Karpas-422 (cell line): ENCODE results near the gene LGALS9. TPM values are rescaled to one million over a fixed set of nuclear protein-coding genes. Genes with fewer than 3 reads are reported as not detected.

Experiments
- DNase-seq: peaks from one replicate; pipeline ENCODE4 v3.0.0-alpha.2; 2015
- H2AFZ ChIP-seq: fragments of 200-600 bp; sonication (generic); 2 replicates; pipeline ENCODE4 v1.6.1; 2014; ENCODE audit warnings: antibody characterized with exemption, low read length, mixed read lengths
- H3K27ac ChIP-seq: fragments of 200-600 bp; sonication (generic); 2 replicates; pipeline ENCODE4 v1.5.1; 2014; ENCODE audit warnings: mild to moderate bottlenecking, low read length, moderate library complexity
- H3K27me3 ChIP-seq: fragments of 200-600 bp; sonication (generic); 2 replicates; pipeline ENCODE4 v1.6.1; 2014; ENCODE audit warnings: low read length, mixed read lengths
- H3K36me3 ChIP-seq: fragments of 200-600 bp; sonication (generic); 2 replicates; pipeline ENCODE4 v1.6.1; 2014; ENCODE audit warnings: low read length, mixed read lengths; ENCODE audit not compliant: insufficient read depth
- H3K4me1 ChIP-seq: fragments of 200-600 bp; sonication (generic); 2 replicates; pipeline ENCODE4 v1.6.1; 2014; ENCODE audit warnings: mild to moderate bottlenecking, low read length, mixed read lengths
- H3K4me2 ChIP-seq: fragments of 200-600 bp; sonication (generic); 2 replicates; pipeline ENCODE4 v1.6.1; 2014; ENCODE audit warnings: low read length, low read depth, mild to moderate bottlenecking; ENCODE audit not compliant: poor library complexity, severe bottlenecking
- H3K4me3 ChIP-seq: fragments of 200-600 bp; sonication (generic); 2 replicates; pipeline ENCODE4 v1.5.1; 2014; ENCODE audit warnings: mild to moderate bottlenecking, antibody characterized with exemption, low read length, mixed read lengths
- H3K79me2 ChIP-seq: fragments of 200-600 bp; sonication (generic); 2 replicates; pipeline ENCODE4 v1.6.1; 2014; ENCODE audit warnings: mild to moderate bottlenecking, low read length, mixed read lengths
- H3K9ac ChIP-seq: fragments of 200-600 bp; sonication (generic); 2 replicates; pipeline ENCODE4 v1.6.0; 2014; ENCODE audit warnings: low read length
- H3K9me2 ChIP-seq: fragments of 200-600 bp; sonication (generic), shearing (Covaris generic); replicated peaks from 2 replicates; pipeline ENCODE4 v1.6.0; 2014; ENCODE audit warnings: mild to moderate bottlenecking, low read length, moderate library complexity; ENCODE audit not compliant: insufficient read depth
- H3K9me3 ChIP-seq: fragments of 300-700, 200-600 bp; sonication (generic); 2 replicates; pipeline ENCODE4 v1.6.1; 2014; ENCODE audit warnings: low read length, mixed read lengths
- H4K20me1 ChIP-seq: fragments of 200-600 bp; sonication (generic); 2 replicates; pipeline ENCODE4 v1.6.1; 2014; ENCODE audit warnings: mild to moderate bottlenecking, antibody characterized with exemption, low read length, low read depth; ENCODE audit not compliant: insufficient read depth
- total RNA-seq: library from RNA; depleted of rRNA; stranded (reverse); fragments of >200 nt; shearing (Covaris generic); gene quantifications from 2 replicates; pipeline ENCODE4 v1.2.3, GENCODE V29; 2014; ENCODE audit warnings: low replicate concordance

The LGALS9 gene
- total RNA-seq, 1 experiment from 2014 or later: 5.4 TPM

GRCh38 chr17:27607521-27608091 is 23.4 kb upstream of the LGALS9 start:
- Histone ChIP-seq H3K4me2 (no peak overlapping the region), H2AFZ (no peak overlapping the region), H3K27me3 (no peaks in the 10 kb centered on the region), H3K9me2 (no peaks in the 10 kb centered on the region), H3K4me1 (no peaks in the 10 kb centered on the region), H3K9ac (no peak overlapping the region), H3K4me3 (no peak overlapping the region), H3K79me2 (no peaks in the 10 kb centered on the region), H3K27ac (no peak overlapping the region), H3K36me3 (no peaks in the 10 kb centered on the region), H3K9me3 (no peaks in the 10 kb centered on the region), H4K20me1 (peaks cover 11% of the 10 kb centered on the region; the same call in 1 of the 2 replicates)
- DNase-seq: no peak

GRCh38 chr17:27608328-27609230 is 22.4 kb upstream of the LGALS9 start:
- no peaks in the 10 kb centered on the region for H3K79me2 ChIP-seq
- no peaks in the 10 kb centered on the region for H3K27me3 ChIP-seq
- H3K36me3 ChIP-seq: no peaks in the 10 kb centered on the region
- H3K27ac ChIP-seq: no peak overlapping the region
- H4K20me1 ChIP-seq: peaks cover 8% of the 10 kb centered on the region; the same call in 1 of the 2 replicates
- H3K9me2 ChIP-seq: no peaks in the 10 kb centered on the region
- H2AFZ ChIP-seq: no peak overlapping the region
- H3K9me3 ChIP-seq: no peaks in the 10 kb centered on the region
- H3K9ac ChIP-seq: no peak overlapping the region
- no peak overlapping the region for H3K4me3 ChIP-seq
- no peak for DNase-seq
- H3K4me2 ChIP-seq: no peak overlapping the region
- H3K4me1 ChIP-seq: no peaks in the 10 kb centered on the region

- Histone ChIP-seq H3K4me2 (no peak overlapping the region), H3K27me3 (no peaks in the 10 kb centered on the region), H3K27ac (no peak overlapping the region), H3K79me2 (no peaks in the 10 kb centered on the region), H3K4me3 (no peak overlapping the region), H3K9ac (no peak overlapping the region), H3K36me3 (no peaks in the 10 kb centered on the region), H3K9me3 (no peaks in the 10 kb centered on the region), H2AFZ (no peak overlapping the region), H4K20me1 (peaks cover 8% of the 10 kb centered on the region; the same call in 1 of the 2 replicates), H3K9me2 (no peaks in the 10 kb centered on the region), H3K4me1 (no peaks in the 10 kb centered on the region)
- DNase-seq: peak; percentile 74
These were observed 21.2 kb upstream of the LGALS9 start for GRCh38 chr17:27609611-27610303.

- Histone ChIP-seq H3K9me2 (no peaks in the 10 kb centered on the region), H3K4me3 (no peak overlapping the region), H3K4me2 (no peak overlapping the region), H2AFZ (no peak overlapping the region), H3K79me2 (no peaks in the 10 kb centered on the region), H3K27ac (no peak overlapping the region), H3K9ac (no peak overlapping the region), H3K4me1 (no peaks in the 10 kb centered on the region), H3K36me3 (no peaks in the 10 kb centered on the region), H3K9me3 (no peaks in the 10 kb centered on the region), H3K27me3 (no peaks in the 10 kb centered on the region), H4K20me1 (peaks cover 8% of the 10 kb centered on the region; the same call in 1 of the 2 replicates)
- DNase-seq: no peak
These were observed 20.7 kb upstream of the LGALS9 start for GRCh38 chr17:27610304-27610677.

- H3K9me3 ChIP-seq: no peaks in the 10 kb centered on the region
These were observed 18.7 kb upstream of the LGALS9 start for GRCh38 chr17:27612160-27612770.

GRCh38 chr17:27613433-27613832 is 17.6 kb upstream of the LGALS9 start:
- H3K9ac ChIP-seq: no peak overlapping the region
- H3K9me3 ChIP-seq: no peaks in the 10 kb centered on the region

More at GRCh38 chr17:27612160-27612770, 18.7 kb upstream of the LGALS9 start:
- H3K27ac ChIP-seq: no peak overlapping the region
- H3K4me2 ChIP-seq: no peak overlapping the region
- no peak overlapping the region for H2AFZ ChIP-seq
- H3K9ac ChIP-seq: no peak overlapping the region
- H3K27me3 ChIP-seq: no peaks in the 10 kb centered on the region
- no peaks in the 10 kb centered on the region for H3K79me2 ChIP-seq
- H3K4me3 ChIP-seq: no peak overlapping the region
- H3K9me2 ChIP-seq: no peaks in the 10 kb centered on the region
- H3K36me3 ChIP-seq: no peaks in the 10 kb centered on the region
- H3K4me1 ChIP-seq: no peaks in the 10 kb centered on the region
- peaks cover 8% of the 10 kb centered on the region; the same call in 1 of the 2 replicates for H4K20me1 ChIP-seq
- no peak for DNase-seq

GRCh38 chr17:27615121-27615520 is 15.9 kb upstream of the LGALS9 start:
- Histone ChIP-seq H3K9me2 (no peaks in the 10 kb centered on the region), H3K4me2 (no peak overlapping the region), H3K27me3 (no peaks in the 10 kb centered on the region), H3K27ac (no peak overlapping the region), H3K4me1 (no peaks in the 10 kb centered on the region), H2AFZ (no peak overlapping the region), H4K20me1 (peaks cover under 1% of the 10 kb centered on the region; the same call in 1 of the 2 replicates), H3K36me3 (no peaks in the 10 kb centered on the region), H3K79me2 (no peaks in the 10 kb centered on the region), H3K9ac (no peak overlapping the region), H3K4me3 (no peak overlapping the region), H3K9me3 (no peaks in the 10 kb centered on the region)
- no peak for DNase-seq

More at GRCh38 chr17:27613433-27613832, 17.6 kb upstream of the LGALS9 start:
- H3K9me2 ChIP-seq: no peaks in the 10 kb centered on the region
- H3K27ac ChIP-seq: no peak overlapping the region
- no peaks in the 10 kb centered on the region for H3K4me1 ChIP-seq
- no peaks in the 10 kb centered on the region for H3K27me3 ChIP-seq
- no peak overlapping the region for H2AFZ ChIP-seq
- H3K79me2 ChIP-seq: no peaks in the 10 kb centered on the region
- peaks cover 5% of the 10 kb centered on the region; the same call in 1 of the 2 replicates for H4K20me1 ChIP-seq
- no peak for DNase-seq
- no peak overlapping the region for H3K4me3 ChIP-seq
- no peaks in the 10 kb centered on the region for H3K36me3 ChIP-seq
- H3K4me2 ChIP-seq: no peak overlapping the region
